ENCODE measurements around the gene TFR2.

DNA sequence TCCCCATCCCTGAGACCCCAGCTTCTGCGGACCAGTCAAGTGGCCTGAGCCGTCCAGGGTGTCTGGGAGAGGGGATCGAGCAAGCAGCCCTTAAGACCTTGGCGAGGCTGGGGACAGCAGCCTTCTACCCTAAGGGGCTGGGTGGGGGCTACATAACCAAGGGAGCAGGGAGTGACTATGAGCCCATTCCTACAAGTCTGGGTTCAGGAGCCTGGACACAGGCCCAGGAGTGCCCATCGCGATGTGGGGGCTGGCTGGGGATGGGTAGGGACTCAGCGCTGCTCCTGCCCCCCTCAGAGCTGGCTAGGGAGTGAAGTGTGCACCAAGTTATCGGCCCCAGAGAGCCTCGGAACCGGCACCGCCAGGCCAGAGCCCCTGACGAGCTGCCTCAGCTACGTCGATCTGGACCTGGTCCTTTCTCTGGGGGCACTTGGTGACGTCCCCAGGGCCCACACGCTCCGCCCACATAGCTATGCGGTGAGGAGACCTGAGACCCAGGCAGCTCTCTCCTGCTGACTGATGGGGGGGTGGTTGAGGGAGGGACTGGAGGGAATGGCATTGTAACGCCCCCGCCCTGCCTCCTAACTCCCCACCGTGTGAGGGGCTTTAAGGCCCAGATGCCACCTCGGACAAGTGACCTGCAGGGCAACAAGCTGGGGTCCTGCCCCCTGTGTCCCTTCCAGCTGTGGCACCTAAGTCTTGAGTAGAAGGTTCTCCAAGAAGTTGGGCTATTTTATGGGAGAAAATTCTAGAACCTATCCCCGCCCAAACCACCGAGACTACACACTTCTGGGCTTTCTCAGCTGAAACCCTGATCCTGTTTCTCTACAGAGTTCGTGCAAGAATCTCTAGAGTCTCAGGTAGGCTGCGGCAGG, 70.2 kb downstream of the TFR2 start:
- TF ChIP-seq CTCF (conservative IDR thresholded peaks at IDR 0.05; ENCODE audit: low read depth, low read length) (no peak), CEBPB (IDR thresholded peaks at IDR 0.05; ENCODE audit: low read depth, low read length) (no peak), POLR2A (IDR thresholded peaks at IDR 0.05; ENCODE audit: low read depth, low read length) (no peak), MAFK (IDR thresholded peaks at IDR 0.05; ENCODE audit: low read depth, low read length) (no peak), RAD21 (IDR thresholded peaks at IDR 0.05; ENCODE audit: low read length) (no peak), RFX5 (IDR thresholded peaks at IDR 0.05; ENCODE audit: low read depth, low read length) (no peak), MAZ (IDR thresholded peaks at IDR 0.05; ENCODE audit: borderline replicate concordance, low read depth, low read length) (no peak), RCOR1 (IDR thresholded peaks at IDR 0.05; ENCODE audit: insufficient replicate concordance, low read length) (no peak), SMC3 (IDR thresholded peaks at IDR 0.05; ENCODE audit: low read depth, low read length) (no peak)

Data from IMR-90 (cell line).